Measurements from ENCODE around the gene HCAR1. TPM values are rescaled to one million over a fixed set of nuclear protein-coding genes. Genes with fewer than 3 reads are reported as not detected.
"Not testable (repeated sequence)": the region's sequence is repeated elsewhere in the genome, so short reads cannot be mapped to it uniquely, and the experiment has no call there.

Gene HCAR1, protein sequence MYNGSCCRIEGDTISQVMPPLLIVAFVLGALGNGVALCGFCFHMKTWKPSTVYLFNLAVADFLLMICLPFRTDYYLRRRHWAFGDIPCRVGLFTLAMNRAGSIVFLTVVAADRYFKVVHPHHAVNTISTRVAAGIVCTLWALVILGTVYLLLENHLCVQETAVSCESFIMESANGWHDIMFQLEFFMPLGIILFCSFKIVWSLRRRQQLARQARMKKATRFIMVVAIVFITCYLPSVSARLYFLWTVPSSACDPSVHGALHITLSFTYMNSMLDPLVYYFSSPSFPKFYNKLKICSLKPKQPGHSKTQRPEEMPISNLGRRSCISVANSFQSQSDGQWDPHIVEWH
- total RNA-seq, result not detected in 3 replicates
- long read RNA-seq, result 0 reads

DNA sequence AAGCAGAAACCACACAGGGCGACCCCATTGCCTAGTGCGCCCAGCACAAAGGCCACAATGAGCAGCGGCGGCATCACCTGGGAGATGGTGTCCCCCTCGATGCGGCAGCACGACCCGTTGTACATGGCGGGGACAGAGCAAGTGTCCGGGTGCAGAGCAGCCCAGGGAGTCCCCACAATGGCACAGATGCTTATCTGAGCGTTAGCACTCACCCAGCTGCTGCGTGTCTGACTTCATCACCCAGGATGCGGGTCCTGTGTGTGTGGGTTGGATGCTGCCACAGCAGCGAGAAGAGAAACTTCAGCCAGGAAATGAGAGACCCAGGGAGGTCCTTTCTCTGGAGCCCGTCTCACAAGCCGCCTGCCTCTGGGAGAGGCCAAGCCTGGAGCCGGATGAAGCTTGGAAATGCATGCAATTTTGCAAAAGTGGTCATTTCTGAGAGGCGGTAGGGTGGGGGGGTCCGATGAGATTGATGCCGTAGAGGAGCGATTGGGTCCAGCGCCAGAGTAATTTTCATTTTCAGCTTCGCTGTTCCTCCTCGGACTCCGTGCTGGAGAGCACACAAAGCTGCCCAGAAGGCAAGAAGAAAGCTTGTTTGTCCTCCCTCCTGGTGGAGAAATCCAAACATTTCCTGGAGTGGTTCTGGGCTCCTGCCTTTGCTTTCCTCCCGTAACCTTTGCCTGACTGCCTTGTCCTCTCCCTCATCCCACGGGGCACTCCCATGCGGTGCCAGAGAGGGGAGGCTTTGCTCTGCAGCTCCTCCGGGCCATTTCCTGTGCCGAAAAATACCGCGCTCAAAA lies at the start of gene HCAR1:
HCAR1 (minus strand) TSS at position 630 of the 800 bp plus-strand sequence; CDS start at position 125, 505 bp downstream.
- Mint-ChIP-seq H3K4me3 (ENCODE audit: unreplicated experiment) (no peak within 1 kb of the TSS), H3K9me3 (ENCODE audit: low read depth) (no peaks in the 10 kb centered on the region), H3K4me1 (ENCODE audit: low read depth) (peaks cover 18% of the 10 kb centered on the region), H3K27ac (ENCODE audit: unreplicated experiment) (no peak within 1 kb of the TSS), H3K27me3 (ENCODE audit: low read depth) (peaks cover 2% of the 10 kb centered on the region), H3K36me3 (ENCODE audit: low read depth) (no peaks in the 10 kb centered on the region)
- TF ChIP-seq, protein P1, sequence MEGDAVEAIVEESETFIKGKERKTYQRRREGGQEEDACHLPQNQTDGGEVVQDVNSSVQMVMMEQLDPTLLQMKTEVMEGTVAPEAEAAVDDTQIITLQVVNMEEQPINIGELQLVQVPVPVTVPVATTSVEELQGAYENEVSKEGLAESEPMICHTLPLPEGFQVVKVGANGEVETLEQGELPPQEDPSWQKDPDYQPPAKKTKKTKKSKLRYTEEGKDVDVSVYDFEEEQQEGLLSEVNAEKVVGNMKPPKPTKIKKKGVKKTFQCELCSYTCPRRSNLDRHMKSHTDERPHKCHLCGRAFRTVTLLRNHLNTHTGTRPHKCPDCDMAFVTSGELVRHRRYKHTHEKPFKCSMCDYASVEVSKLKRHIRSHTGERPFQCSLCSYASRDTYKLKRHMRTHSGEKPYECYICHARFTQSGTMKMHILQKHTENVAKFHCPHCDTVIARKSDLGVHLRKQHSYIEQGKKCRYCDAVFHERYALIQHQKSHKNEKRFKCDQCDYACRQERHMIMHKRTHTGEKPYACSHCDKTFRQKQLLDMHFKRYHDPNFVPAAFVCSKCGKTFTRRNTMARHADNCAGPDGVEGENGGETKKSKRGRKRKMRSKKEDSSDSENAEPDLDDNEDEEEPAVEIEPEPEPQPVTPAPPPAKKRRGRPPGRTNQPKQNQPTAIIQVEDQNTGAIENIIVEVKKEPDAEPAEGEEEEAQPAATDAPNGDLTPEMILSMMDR (IDR thresholded peaks at IDR 0.05), result peak; percentile 43
- no peak for DNase-seq (ENCODE audit: low spot score)

DNA sequence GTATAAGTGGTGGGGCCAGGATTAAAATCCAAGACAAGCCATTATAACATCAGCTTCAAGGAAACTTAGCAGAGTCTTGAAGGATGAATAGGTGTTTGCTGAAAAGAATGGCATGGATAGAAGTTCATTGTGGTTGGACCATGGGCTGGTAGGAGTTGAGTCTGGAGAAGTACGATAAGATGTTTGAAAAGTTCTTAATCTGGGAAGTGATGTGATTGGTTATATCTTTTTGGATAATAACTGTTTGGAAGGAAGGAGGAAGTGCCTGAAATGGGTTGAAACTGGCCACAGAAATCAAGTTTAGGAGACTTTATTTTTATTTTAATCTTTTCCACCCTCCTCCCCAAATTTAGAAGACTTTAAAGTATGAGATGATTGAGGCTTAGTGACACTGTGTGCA lies 26.9 kb upstream of the HCAR1 start:
- H3K36me3 Mint-ChIP-seq (ENCODE audit: low read depth), result peaks cover 37% of the 10 kb centered on the region
- TF ChIP-seq, protein P1 (IDR thresholded peaks at IDR 0.05), result no peak
- no peaks in the 10 kb centered on the region for H3K27me3 Mint-ChIP-seq (ENCODE audit: low read depth)
- DNase-seq (ENCODE audit: low spot score), result no peak
- no peaks in the 10 kb centered on the region for H3K9me3 Mint-ChIP-seq (ENCODE audit: low read depth)
- H3K4me3 Mint-ChIP-seq (ENCODE audit: unreplicated experiment), result no peak overlapping the region
- peaks cover 28% of the 10 kb centered on the region for H3K4me1 Mint-ChIP-seq (ENCODE audit: low read depth)
- H3K27ac Mint-ChIP-seq (ENCODE audit: unreplicated experiment), result no peak overlapping the region

DNA sequence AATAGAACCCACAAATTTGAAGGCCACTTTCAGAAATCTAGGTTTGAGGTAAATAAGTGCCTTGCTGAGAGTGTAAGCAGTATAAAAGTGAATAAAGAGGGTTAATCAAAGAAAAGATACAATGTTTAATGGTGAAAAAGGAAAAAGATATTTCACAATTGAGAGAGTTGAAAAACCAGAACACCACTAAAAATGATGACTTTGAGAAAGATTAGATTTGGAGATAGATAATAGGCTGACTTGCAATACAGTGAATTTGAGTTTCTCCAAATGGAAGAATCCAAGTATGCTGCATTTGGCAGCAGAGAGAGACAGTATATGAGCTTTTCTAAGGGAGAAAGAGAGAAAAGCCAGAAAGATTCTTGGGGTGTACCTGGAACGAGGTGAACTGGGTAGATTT lies 24.1 kb upstream of the HCAR1 start:
- H3K27me3 Mint-ChIP-seq (ENCODE audit: low read depth), result no peaks in the 10 kb centered on the region
- no peaks in the 10 kb centered on the region for H3K9me3 Mint-ChIP-seq (ENCODE audit: low read depth)
- peak overlapping the region; percentile 8 for H3K27ac Mint-ChIP-seq (ENCODE audit: unreplicated experiment)

DNA sequence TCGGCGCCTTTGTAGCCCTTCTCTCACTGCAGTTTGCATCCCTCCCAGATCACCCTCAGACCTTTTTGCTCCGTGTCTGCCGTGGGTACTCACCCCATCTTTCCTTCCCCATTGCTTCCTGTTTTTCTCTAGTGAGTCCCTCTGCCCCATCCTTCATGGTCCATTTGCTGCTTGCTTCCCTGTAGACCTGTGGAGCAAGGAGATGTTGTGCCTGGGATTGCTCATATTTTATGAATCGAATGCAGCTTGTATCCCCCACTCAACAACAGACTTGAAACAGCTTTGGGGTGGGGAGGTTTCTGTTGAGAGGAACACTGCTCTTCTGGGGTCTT lies 22.6 kb upstream of the HCAR1 start:
- Mint-ChIP-seq H3K4me1 (ENCODE audit: low read depth) (peaks cover 31% of the 10 kb centered on the region), H3K36me3 (ENCODE audit: low read depth) (peaks cover 32% of the 10 kb centered on the region), H3K9me3 (ENCODE audit: low read depth) (no peaks in the 10 kb centered on the region), H3K27ac (ENCODE audit: unreplicated experiment) (peak overlapping the region; percentile 97), H3K4me3 (ENCODE audit: unreplicated experiment) (peak overlapping the region; percentile 97), H3K27me3 (ENCODE audit: low read depth) (no peaks in the 10 kb centered on the region)
- TF ChIP-seq, protein P1 (IDR thresholded peaks at IDR 0.05), result no peak
- no peak for DNase-seq (ENCODE audit: low spot score)

More for the DNA sequence above, 24.1 kb upstream of the HCAR1 start:
- H3K4me1 Mint-ChIP-seq (ENCODE audit: low read depth), result peaks cover 31% of the 10 kb centered on the region
- no peak for DNase-seq (ENCODE audit: low spot score)
- no peak overlapping the region for H3K4me3 Mint-ChIP-seq (ENCODE audit: unreplicated experiment)
- TF ChIP-seq, protein P1 (IDR thresholded peaks at IDR 0.05), result no peak
- peaks cover 32% of the 10 kb centered on the region for H3K36me3 Mint-ChIP-seq (ENCODE audit: low read depth)

DNA sequence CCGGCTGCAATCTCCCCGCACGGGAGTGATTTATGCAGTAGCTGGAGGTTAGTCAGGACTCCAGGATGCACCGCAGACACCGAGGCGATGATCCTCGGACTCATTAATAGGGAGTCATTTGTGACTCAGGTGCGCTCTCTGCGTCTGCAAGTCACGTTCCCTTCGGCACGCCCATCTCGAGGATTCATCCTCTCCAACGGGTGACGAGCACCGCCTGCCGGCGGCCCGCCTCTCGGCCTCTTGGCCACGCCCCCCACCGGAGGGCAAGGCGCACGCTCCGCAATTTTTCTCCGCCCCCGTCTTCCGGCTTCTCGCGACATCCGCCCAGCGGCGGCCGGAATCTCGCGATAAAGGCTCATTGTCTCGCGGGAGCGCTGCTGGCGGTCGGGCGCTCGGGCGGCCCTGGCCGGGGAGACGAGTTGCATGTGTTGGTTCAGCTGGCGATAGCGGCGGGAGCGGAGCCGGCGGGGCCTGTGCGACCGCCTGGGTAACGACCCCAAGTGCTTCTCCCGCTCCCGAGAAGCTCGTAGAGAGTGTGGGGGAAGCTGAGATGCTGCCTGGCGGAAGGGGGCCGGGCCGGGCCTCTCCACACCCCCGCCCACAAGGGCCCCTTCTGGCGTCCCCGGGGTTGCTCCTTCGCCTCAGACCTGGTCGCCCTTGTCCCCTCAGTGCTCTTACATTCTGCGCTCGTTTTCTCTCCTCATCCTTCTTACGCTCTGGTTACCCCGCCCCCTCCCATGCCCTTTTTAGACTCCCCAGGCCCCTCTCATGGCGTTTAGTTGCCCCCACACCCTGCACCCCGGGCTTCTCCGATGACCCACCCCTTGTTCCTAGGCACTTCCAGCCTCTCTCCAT lies 22.0 kb upstream of the HCAR1 start, which contains the start of gene DENR:
DENR (plus strand) TSS at position 361 of the 855 bp plus-strand sequence. CDS start 878 bp downstream, outside the sequence.
- Mint-ChIP-seq H3K36me3 (ENCODE audit: low read depth) (peaks cover 30% of the 10 kb centered on the region), H3K27ac (ENCODE audit: unreplicated experiment) (peak within 1 kb of the TSS; percentile 97), H3K4me1 (ENCODE audit: low read depth) (peaks cover 31% of the 10 kb centered on the region), H3K9me3 (ENCODE audit: low read depth) (no peaks in the 10 kb centered on the region), H3K4me3 (ENCODE audit: unreplicated experiment) (peak within 1 kb of the TSS; percentile 97), H3K27me3 (ENCODE audit: low read depth) (no peaks in the 10 kb centered on the region)
- peak; percentile 99 for DNase-seq (ENCODE audit: low spot score)
- TF ChIP-seq, protein P1 (IDR thresholded peaks at IDR 0.05), result peak; percentile 95

DNA sequence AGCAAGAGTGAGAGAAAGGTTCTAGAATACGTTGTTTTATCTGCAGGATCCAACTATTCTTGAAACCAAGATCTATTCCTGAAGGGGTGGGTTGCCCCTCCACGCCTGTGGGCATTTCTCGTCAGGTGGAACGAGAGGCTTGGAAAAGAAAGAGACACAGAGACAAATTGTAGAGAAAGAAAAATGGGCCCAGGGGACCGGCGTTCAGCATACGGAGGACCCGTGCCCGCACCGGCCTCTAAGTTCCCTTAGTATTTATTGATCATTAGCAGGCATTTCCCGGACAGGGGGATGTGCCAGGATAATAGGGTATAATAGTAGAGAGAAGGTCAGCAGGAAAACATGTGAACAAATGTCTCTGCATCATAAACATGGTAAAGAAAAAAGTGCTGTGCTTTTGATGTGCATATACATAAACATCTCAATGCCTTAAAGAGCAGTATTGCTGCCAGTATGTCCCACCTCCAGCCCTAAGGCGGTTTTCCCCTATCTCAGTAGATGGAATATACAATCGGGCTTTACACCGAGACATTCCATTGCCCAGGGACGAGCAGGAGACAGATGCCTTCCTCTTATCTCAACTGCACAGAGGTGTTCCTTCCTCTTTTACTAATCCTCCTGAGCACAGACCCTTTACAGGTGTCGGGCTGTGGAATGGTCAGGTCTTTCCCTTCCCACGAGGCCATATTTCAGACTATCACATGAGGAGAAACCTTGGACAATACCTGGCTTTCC lies 20.3 kb upstream of the HCAR1 start:
- H3K9me3 Mint-ChIP-seq (ENCODE audit: low read depth), result not testable (repeated sequence)
- H3K4me1 Mint-ChIP-seq (ENCODE audit: low read depth), result peaks cover 24% of the 10 kb centered on the region

More for the DNA sequence above, 20.3 kb upstream of the HCAR1 start:
- H3K27ac Mint-ChIP-seq (ENCODE audit: unreplicated experiment); DNase-seq (ENCODE audit: low spot score); H3K27me3 Mint-ChIP-seq (ENCODE audit: low read depth); H3K4me3 Mint-ChIP-seq (ENCODE audit: unreplicated experiment): not testable (repeated sequence)
- H3K36me3 Mint-ChIP-seq (ENCODE audit: low read depth), result peaks cover 16% of the 10 kb centered on the region

All from chondrocyte (in vitro differentiated cells).